ENCODE measurements around the gene ZNF587B. TPM values are rescaled to one million over a fixed set of nuclear protein-coding genes. Genes with fewer than 3 reads are reported as not detected.
"Not testable (repeated sequence)": the region's sequence is repeated elsewhere in the genome, so short reads cannot be mapped to it uniquely, and the experiment has no call there.

ZNF587B gene
- total RNA-seq, 1 donor from 2014 or later = 20.9 TPM

DNA sequence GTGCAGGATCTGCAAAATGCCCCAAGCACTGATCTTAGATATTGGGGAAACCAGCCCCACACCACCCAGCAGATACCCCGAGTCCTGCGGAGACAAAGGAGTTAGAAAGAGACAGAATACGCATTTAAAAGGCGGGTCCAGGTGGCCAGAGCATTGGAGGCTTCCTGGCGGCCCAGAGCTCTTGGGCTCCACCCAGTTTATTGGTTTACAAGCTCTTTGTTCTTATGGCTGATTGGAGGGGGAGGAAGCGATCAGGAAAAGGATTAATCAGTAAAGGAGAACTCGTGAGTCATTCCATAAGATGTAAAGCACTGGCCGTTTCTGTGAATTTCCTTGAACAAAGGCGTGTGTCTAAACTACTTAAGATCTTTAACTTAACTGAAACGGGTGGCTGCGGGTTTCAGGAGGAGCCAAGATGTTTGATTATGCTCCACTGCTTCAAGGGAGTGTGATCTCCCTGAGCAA is 20.5 kb downstream of the ZNF587B start:
- Mint-ChIP-seq H3K36me3 (peaks cover 32% of the 10 kb centered on the region), H3K4me1 (ENCODE audit: unreplicated experiment) (peaks cover 17% of the 10 kb centered on the region), H3K4me3 (peak overlapping the region; percentile 95), H3K27me3 (no peaks in the 10 kb centered on the region), H3K27ac (peak overlapping the region; percentile 89), H3K9me3 (no peaks in the 10 kb centered on the region)
- TF ChIP-seq, protein P1, sequence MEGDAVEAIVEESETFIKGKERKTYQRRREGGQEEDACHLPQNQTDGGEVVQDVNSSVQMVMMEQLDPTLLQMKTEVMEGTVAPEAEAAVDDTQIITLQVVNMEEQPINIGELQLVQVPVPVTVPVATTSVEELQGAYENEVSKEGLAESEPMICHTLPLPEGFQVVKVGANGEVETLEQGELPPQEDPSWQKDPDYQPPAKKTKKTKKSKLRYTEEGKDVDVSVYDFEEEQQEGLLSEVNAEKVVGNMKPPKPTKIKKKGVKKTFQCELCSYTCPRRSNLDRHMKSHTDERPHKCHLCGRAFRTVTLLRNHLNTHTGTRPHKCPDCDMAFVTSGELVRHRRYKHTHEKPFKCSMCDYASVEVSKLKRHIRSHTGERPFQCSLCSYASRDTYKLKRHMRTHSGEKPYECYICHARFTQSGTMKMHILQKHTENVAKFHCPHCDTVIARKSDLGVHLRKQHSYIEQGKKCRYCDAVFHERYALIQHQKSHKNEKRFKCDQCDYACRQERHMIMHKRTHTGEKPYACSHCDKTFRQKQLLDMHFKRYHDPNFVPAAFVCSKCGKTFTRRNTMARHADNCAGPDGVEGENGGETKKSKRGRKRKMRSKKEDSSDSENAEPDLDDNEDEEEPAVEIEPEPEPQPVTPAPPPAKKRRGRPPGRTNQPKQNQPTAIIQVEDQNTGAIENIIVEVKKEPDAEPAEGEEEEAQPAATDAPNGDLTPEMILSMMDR (conservative IDR thresholded peaks at IDR 0.05) = no peak
- no peak for DNase-seq (ENCODE audit: extremely low spot score, unreplicated experiment)

GRCh38 chr19:57851812-57852603 is 21.9 kb downstream of the ZNF587B start:
- H3K4me3 Mint-ChIP-seq = peak overlapping the region; percentile 95
- H3K27ac Mint-ChIP-seq; H3K9me3 Mint-ChIP-seq; H3K27me3 Mint-ChIP-seq; DNase-seq (ENCODE audit: extremely low spot score, unreplicated experiment): not testable (repeated sequence)
- peaks cover 17% of the 10 kb centered on the region for H3K4me1 Mint-ChIP-seq (ENCODE audit: unreplicated experiment)
- H3K36me3 Mint-ChIP-seq = peaks cover 35% of the 10 kb centered on the region

DNA sequence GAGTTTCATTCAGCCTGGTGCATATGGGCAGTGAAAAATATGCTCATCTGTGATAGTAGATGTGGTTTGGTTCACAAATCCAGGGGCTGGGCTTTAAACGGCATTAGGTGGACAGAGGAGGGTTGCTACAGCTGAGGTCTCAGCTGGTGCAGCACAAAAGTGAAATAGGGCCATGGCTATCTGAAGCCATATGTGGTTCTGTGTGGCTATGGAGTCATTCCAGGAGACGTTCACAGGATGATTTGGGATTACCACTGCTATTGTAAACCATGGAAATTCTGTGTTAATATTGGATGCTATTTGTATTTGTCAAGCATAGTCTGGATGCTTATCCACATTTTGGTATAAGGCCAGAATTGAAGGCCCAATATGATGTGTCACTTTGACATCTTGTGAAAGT is 24.0 kb downstream of the ZNF587B start:
- H3K36me3 Mint-ChIP-seq = peaks cover 50% of the 10 kb centered on the region
- DNase-seq (ENCODE audit: extremely low spot score, unreplicated experiment); H3K27me3 Mint-ChIP-seq; H3K4me3 Mint-ChIP-seq; H3K9me3 Mint-ChIP-seq; H3K27ac Mint-ChIP-seq: not testable (repeated sequence)
- H3K4me1 Mint-ChIP-seq (ENCODE audit: unreplicated experiment) = peaks cover 17% of the 10 kb centered on the region

- H3K4me1 Mint-ChIP-seq (ENCODE audit: unreplicated experiment); H3K27me3 Mint-ChIP-seq; H3K4me3 Mint-ChIP-seq; H3K9me3 Mint-ChIP-seq; H3K27ac Mint-ChIP-seq; DNase-seq (ENCODE audit: extremely low spot score, unreplicated experiment): not testable (repeated sequence)
- H3K36me3 Mint-ChIP-seq = peaks cover 78% of the 10 kb centered on the region
Observed at GRCh38 chr19:57862351-57862750, 32.3 kb downstream of the ZNF587B start.

DNA sequence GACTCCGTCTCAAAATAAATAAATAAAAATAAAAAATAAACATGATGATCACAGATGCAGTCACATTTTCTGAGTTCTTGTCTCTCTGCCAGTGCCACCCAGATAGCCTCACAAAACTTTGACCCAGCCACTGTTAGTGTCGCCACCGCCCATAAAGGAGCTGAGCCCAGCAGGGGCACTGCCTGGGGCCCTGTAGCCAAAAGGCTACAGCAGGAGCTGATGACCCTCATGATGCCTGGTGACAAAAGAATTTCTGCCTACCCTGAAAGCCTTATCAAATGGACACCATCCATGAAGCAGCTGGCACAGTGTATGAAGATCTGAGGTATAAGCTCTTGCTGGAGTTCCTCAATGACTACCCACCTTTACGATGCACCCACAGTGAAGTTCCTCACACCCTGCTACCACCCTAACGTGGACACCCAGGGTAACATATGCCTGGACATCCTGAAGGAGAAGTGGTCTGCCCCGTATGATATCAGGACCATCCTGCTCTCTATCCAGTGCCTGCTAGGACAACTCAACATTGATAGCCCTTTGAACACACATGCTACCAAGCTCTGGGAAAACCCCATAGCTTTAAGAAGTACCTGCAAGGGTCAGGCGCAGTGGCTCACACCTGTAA is 37.9 kb downstream of the ZNF587B start:
- Mint-ChIP-seq H3K27me3 (no peaks in the 10 kb centered on the region), H3K27ac (no peak overlapping the region), H3K9me3 (no peaks in the 10 kb centered on the region), H3K4me3 (no peak overlapping the region), H3K36me3 (peaks cover 71% of the 10 kb centered on the region), H3K4me1 (ENCODE audit: unreplicated experiment) (no peaks in the 10 kb centered on the region)
- TF ChIP-seq, protein P1 (conservative IDR thresholded peaks at IDR 0.05) = no peak
- no peak for DNase-seq (ENCODE audit: extremely low spot score, unreplicated experiment)

DNA sequence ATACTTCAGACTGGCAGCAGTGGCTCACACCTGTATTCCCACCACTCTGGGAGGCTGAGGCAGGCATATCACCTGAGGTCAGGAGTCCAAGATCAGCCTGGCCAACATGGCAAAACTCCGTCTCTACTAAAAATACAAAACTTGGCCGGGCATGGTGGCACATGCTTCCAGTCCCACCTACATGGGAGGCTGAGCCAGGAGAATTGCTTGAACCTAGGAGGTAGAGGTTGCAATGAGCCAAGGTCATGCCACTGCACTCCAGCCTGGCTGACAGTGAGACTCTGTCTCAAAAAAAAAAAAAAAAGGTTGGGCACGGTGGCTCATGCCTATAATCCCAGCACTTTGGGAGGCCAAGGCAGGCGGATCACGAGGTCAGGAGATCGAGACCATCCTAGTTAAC is 39.6 kb downstream of the ZNF587B start:
- H3K4me1 Mint-ChIP-seq (ENCODE audit: unreplicated experiment); H3K27ac Mint-ChIP-seq: not testable (repeated sequence)

GRCh38 chr19:57870225-57870624 is 40.1 kb downstream of the ZNF587B start:
- Mint-ChIP-seq H3K36me3 (peaks cover 74% of the 10 kb centered on the region), H3K27me3 (no peaks in the 10 kb centered on the region), H3K4me1 (ENCODE audit: unreplicated experiment) (no peaks in the 10 kb centered on the region), H3K9me3 (peaks cover 11% of the 10 kb centered on the region), H3K4me3 (no peak overlapping the region), H3K27ac (peak overlapping the region; percentile 52)
- no peak for DNase-seq (ENCODE audit: extremely low spot score, unreplicated experiment)
- TF ChIP-seq, protein P1 (conservative IDR thresholded peaks at IDR 0.05) = no peak

More for the DNA sequence above, 39.6 kb downstream of the ZNF587B start:
- Mint-ChIP-seq H3K36me3 (peaks cover 78% of the 10 kb centered on the region), H3K9me3 (peaks cover 11% of the 10 kb centered on the region)
- not testable (repeated sequence) for H3K4me3 Mint-ChIP-seq; H3K27me3 Mint-ChIP-seq; DNase-seq (ENCODE audit: extremely low spot score, unreplicated experiment)

Data from type B pancreatic cell (in vitro differentiated cells).